Measurements from ENCODE around the gene TBCK. TPM values are rescaled to one million over a fixed set of nuclear protein-coding genes. Genes with fewer than 3 reads are reported as not detected.

TBCK gene
- polyA plus RNA-seq, 10 donors, result 20.5 to 35.6 (median 25.0) TPM

GRCh38 chr4:106048250-106048971 lies 267.6 kb downstream of the TBCK start:
- DNase-seq, result peak in 1 of 3 donors; percentile 11

GRCh38 chr4:106046083-106046482 lies 269.9 kb downstream of the TBCK start:
- DNase-seq, result no peak

GRCh38 chr4:106041294-106042002 lies 274.6 kb downstream of the TBCK start:
- DNase-seq, result peak in 1 of 3 donors; percentile 11

GRCh38 chr4:106039796-106040195 lies 276.2 kb downstream of the TBCK start:
- DNase-seq, result peak in 1 of 3 donors; percentile 39

- no peak for DNase-seq
These were observed 277.1 kb downstream of the TBCK start for GRCh38 chr4:106038908-106039307.

GRCh38 chr4:106038012-106038411 lies 278.0 kb downstream of the TBCK start:
- DNase-seq, result no peak

GRCh38 chr4:106036848-106037247 lies 279.2 kb downstream of the TBCK start:
- no peak for DNase-seq

GRCh38 chr4:106036334-106036733 lies 279.7 kb downstream of the TBCK start:
- no peak for DNase-seq

- DNase-seq, result no peak
These were observed 280.8 kb downstream of the TBCK start for GRCh38 chr4:106035204-106035603.

- no peak for DNase-seq
These were observed 281.3 kb downstream of the TBCK start for GRCh38 chr4:106034751-106035150.

- no peak for DNase-seq
These were observed 281.8 kb downstream of the TBCK start for GRCh38 chr4:106034220-106034619.

GRCh38 chr4:106033469-106033868 lies 282.5 kb downstream of the TBCK start:
- DNase-seq, result no peak

- no peak for DNase-seq
These were observed 283.1 kb downstream of the TBCK start for GRCh38 chr4:106032851-106033286.

- no peak for DNase-seq
These were observed 293.6 kb downstream of the TBCK start for GRCh38 chr4:106022454-106022853.

GRCh38 chr4:106021737-106022410 lies 294.1 kb downstream of the TBCK start:
- no peak for DNase-seq

GRCh38 chr4:106019771-106020170 lies 296.2 kb downstream of the TBCK start:
- peak in 1 of 3 donors; percentile 43 for DNase-seq

GRCh38 chr4:106017975-106018374 lies 298.0 kb downstream of the TBCK start:
- DNase-seq, result no peak

GRCh38 chr4:106011387-106011786 lies 304.6 kb downstream of the TBCK start:
- no peak for DNase-seq

GRCh38 chr4:106010761-106011160 lies 305.2 kb downstream of the TBCK start:
- DNase-seq, result no peak

- no peak for DNase-seq
These were observed 313.0 kb downstream of the TBCK start for GRCh38 chr4:106002994-106003393.

- DNase-seq, result no peak
These were observed 317.6 kb downstream of the TBCK start for GRCh38 chr4:105998171-105999063.

- DNase-seq, result no peak
These were observed 319.2 kb downstream of the TBCK start for GRCh38 chr4:105996845-105997244.

Measured in muscle of back (tissue), 11 donors.